PC-3 (cell line): ENCODE measurements around the gene G3BP2. TPM values are rescaled to one million over a fixed set of nuclear protein-coding genes. Genes with fewer than 3 reads are reported as not detected.

Source experiments
- ATAC-seq: fragments of 200-7000 bp; cut with Tn5 transposase; 2 replicates; pipeline ENCODE4 v1.9.1; 2020; ENCODE audit warnings: mild to moderate bottlenecking, moderate library complexity
- BruUV-seq: library from RNA; stranded (reverse); fragments of 400-500 nt; replicated peaks from 2 replicates; lab custom pipeline; 2021; lab: Mats Ljungman, UMichigan
- CTCF ChIA-PET: fragments of 300-600 bp; sonication (Branson Sonifier 250); formaldehyde crosslinking; loops from one replicate; lab custom pipeline; 2022; ENCODE audit warnings: antibody characterized with exemption; lab: Charles Lee
- POLR2A ChIA-PET: fragments of 300-600 bp; sonication (Branson Sonifier 250); formaldehyde crosslinking; loops from one replicate; lab custom pipeline; 2022; ENCODE audit warnings: antibody characterized with exemption; ENCODE audit not compliant: unreplicated experiment; lab: Charles Lee
- DNase-seq: peaks from one replicate; pipeline ENCODE4 v3.0.0-alpha.2; 2015
- H2AFZ ChIP-seq: fragments of 300-600 bp; sonication (generic); 2 replicates; pipeline ENCODE4 v1.6.0; 2016; ENCODE audit warnings: antibody characterized with exemption, low read length
- H3F3A ChIP-seq: fragments of 300-600 bp; sonication (generic); one replicate; pipeline ENCODE4 v1.6.0; 2017; ENCODE audit warnings: antibody characterized with exemption, low read length, control low read depth, mild to moderate bottlenecking; ENCODE audit not compliant: unreplicated experiment
- H3K27ac ChIP-seq: fragments of 300-600 bp; sonication (generic); 2 replicates; pipeline ENCODE4 v1.5.1; 2016; ENCODE audit warnings: mild to moderate bottlenecking, low read length
- H3K27me3 ChIP-seq: fragments of 300-600 bp; sonication (generic); 2 replicates; pipeline ENCODE4 v1.6.1; 2016; ENCODE audit warnings: low read length, mixed read lengths
- H3K36me3 ChIP-seq: fragments of 300-600 bp; sonication (generic); 2 replicates; pipeline ENCODE4 v1.6.1; 2016; ENCODE audit warnings: low read depth, mixed run types, low read length, mixed read lengths
- H3K4me1 ChIP-seq: fragments of 300-600 bp; sonication (generic); 2 replicates; pipeline ENCODE4 v1.5.1; 2016; ENCODE audit warnings: low read length; ENCODE audit not compliant: insufficient read depth
- H3K4me2 ChIP-seq: fragments of 300-600 bp; sonication (generic); 2 replicates; pipeline ENCODE4 v1.6.0; 2016; ENCODE audit warnings: low read length
- H3K4me3 ChIP-seq: fragments of 300-600 bp; sonication (generic); 2 replicates; pipeline ENCODE4 v1.5.1; 2016; ENCODE audit warnings: mild to moderate bottlenecking, low read length, mixed read lengths
- H3K79me2 ChIP-seq: fragments of 300-600 bp; sonication (generic); 2 replicates; pipeline ENCODE4 v1.6.1; 2017; ENCODE audit warnings: low read length, mixed read lengths
- H3K9ac ChIP-seq: fragments of 300-600 bp; sonication (generic); 2 replicates; pipeline ENCODE4 v1.6.0; 2016; ENCODE audit warnings: mild to moderate bottlenecking, low read length
- H3K9me2 ChIP-seq: fragments of 300-600 bp; sonication (generic); replicated peaks from 2 replicates; pipeline ENCODE4 v1.6.1; 2016; ENCODE audit warnings: mixed run types, low read length, mixed read lengths
- H3K9me3 ChIP-seq: fragments of 300-600 bp; sonication (generic); 2 replicates; pipeline ENCODE4 v1.6.1; 2016; ENCODE audit warnings: low read length, mixed read lengths
- H4K20me1 ChIP-seq: fragments of 300-600 bp; sonication (generic); 2 replicates; pipeline ENCODE4 v1.6.1; 2016; ENCODE audit warnings: low read length, mixed read lengths
- CTCF ChIP-seq: fragments of 300-600 bp; sonication (generic); conservative IDR thresholded peaks from 2 replicates; pipeline ENCODE4 v1.5.1; 2017; ENCODE audit warnings: antibody characterized with exemption, low read depth, mild to moderate bottlenecking, low read length
- EZH2 ChIP-seq: fragments of 300-600 bp; sonication (generic); IDR thresholded peaks from one replicate; pipeline ENCODE4 v1.6.1; 2017; ENCODE audit warnings: antibody characterized with exemption, mild to moderate bottlenecking, low read length; ENCODE audit not compliant: unreplicated experiment
- EZH2phosphoT487 ChIP-seq: fragments of 300-600 bp; sonication (generic); IDR thresholded peaks from 2 replicates; pipeline ENCODE4 v1.6.1; 2018; ENCODE audit warnings: mild to moderate bottlenecking, antibody characterized with exemption, low read length, borderline replicate concordance
- intact Hi-C: fragments of 100-400 bp; cut with micrococcal nuclease; formaldehyde crosslinking; loops from 2 replicates; pipeline ENCODE4 v1.9.0; 2023
- total RNA-seq: library from RNA; depleted of rRNA; stranded (reverse); fragments of >200 nt; gene quantifications from 2 replicates; pipeline ENCODE4 v1.2.3, GENCODE V29; 2014; rRNA removed

The G3BP2 gene
- total RNA-seq, 1 experiment from 2014 or later: 68.7 TPM

DNA sequence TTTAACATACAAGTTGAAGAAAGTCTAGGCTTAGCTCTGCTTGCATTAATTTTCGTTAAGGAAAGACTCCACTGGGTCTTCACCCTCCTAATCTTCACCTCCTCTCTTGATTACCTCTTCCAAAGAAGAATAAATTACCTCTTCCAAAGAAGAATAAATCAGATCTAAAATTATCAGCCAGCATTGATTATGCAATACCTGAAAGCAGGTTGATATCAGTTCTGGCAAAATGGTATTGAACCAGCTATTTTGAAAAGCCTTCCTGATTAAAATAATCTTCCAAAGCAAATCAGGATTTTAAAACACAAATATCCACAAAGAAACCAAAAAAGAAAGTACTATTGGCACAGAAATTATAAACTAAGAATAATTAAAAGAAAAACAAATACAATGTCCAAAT, 79.8 kb downstream of the G3BP2 start:
- intact Hi-C loops: no loop called here
- Histone ChIP-seq H3K4me1 (no peaks in the 10 kb centered on the region), H3K27ac (no peak overlapping the region), H3K36me3 (no peaks in the 10 kb centered on the region), H2AFZ (no peak overlapping the region), H3K9me3 (no peaks in the 10 kb centered on the region), H3K27me3 (no peaks in the 10 kb centered on the region), H3K9me2 (no peaks in the 10 kb centered on the region), H3K9ac (no peak overlapping the region), H4K20me1 (no peaks in the 10 kb centered on the region), H3K4me2 (no peak overlapping the region), H3K4me3 (no peak overlapping the region), H3K79me2 (no peaks in the 10 kb centered on the region), H3F3A (no peaks in the 10 kb centered on the region)
- ATAC-seq: no peak
- no TSS peak for BruUV-seq
- ChIA-PET POLR2A (no interaction called here), CTCF (no interaction called here)
- no peak for DNase-seq
- TF ChIP-seq EZH2 (no peak), CTCF (no peak), EZH2phosphoT487 (no peak)

Other genes starting within 250 kb of the G3BP2 start
- 14.3 and 18.2 TPM in 2 replicates for gene RCHY1, start 159.0 kb downstream of the G3BP2 start, total RNA-seq
- gene THAP6, start 158.9 kb downstream of the G3BP2 start, total RNA-seq: 5.2 and 8.7 TPM in 2 replicates
- gene ODAPH, start 117.3 kb downstream of the G3BP2 start, total RNA-seq: not detected in 2 replicates
- 0.55 and 0.69 TPM in 2 replicates for gene CDKL2, start 42.9 kb downstream of the G3BP2 start, total RNA-seq
- gene USO1, start 51.2 kb upstream of the G3BP2 start, total RNA-seq: 29.9 and 34.3 TPM in 2 replicates
- gene PPEF2, start 229.0 kb upstream of the G3BP2 start, total RNA-seq: 0.04 TPM in 1 of 2 replicates, not detected in the other